Fibroblast of skin of scalp (primary cell): ENCODE measurements around the gene SLC2A3. TPM values are rescaled to one million over a fixed set of nuclear protein-coding genes. Genes with fewer than 3 reads are reported as not detected.
A peak's percentile ranks its signal among the peaks of the same experiment; 100 is the strongest.
"Not testable (repeated sequence)": the region's sequence is repeated elsewhere in the genome, so short reads cannot be mapped to it uniquely, and the experiment has no call there.

Experiments
- DNase-seq: peaks from one replicate; pipeline ENCODE4 v3.0.0-alpha.2; 2013
- polyA plus RNA-seq, 2 experiments: library from polyadenylated mRNA; unstranded; fragments of 120-200 nt; gene quantifications; one replicate each; pipeline ENCODE4 v1.2.1, GENCODE V29; 2013; ENCODE audit not compliant: insufficient read length in 2 of 2

SLC2A3 gene
- 51.0 TPM for polyA plus RNA-seq (2013, experiment 1 of 2; ENCODE audit: insufficient read length)
- polyA plus RNA-seq (2013, experiment 2 of 2; ENCODE audit: insufficient read length), result 50.5 TPM

GRCh38 chr12:7935590-7936581 lies at the start of gene SLC2A3:
SLC2A3 (minus strand) TSS chr12:7936187; CDS start chr12:7936034, 153 bp downstream.
- peak; percentile 97 for DNase-seq

GRCh38 chr12:7984900-7985299 lies 48.9 kb upstream of the SLC2A3 start:
- DNase-seq, result no peak

GRCh38 chr12:7983460-7983859 lies 47.5 kb upstream of the SLC2A3 start:
- not testable (repeated sequence) for DNase-seq

- not testable (repeated sequence) for DNase-seq
Measured at GRCh38 chr12:7983019-7983418, 47.0 kb upstream of the SLC2A3 start.

GRCh38 chr12:7982332-7982735 lies 46.3 kb upstream of the SLC2A3 start:
- not testable (repeated sequence) for DNase-seq

GRCh38 chr12:7981446-7981845 lies 45.5 kb upstream of the SLC2A3 start:
- DNase-seq, result no peak

- not testable (repeated sequence) for DNase-seq
Measured at GRCh38 chr12:7977351-7978124, 41.6 kb upstream of the SLC2A3 start.

- no peak for DNase-seq
Measured at GRCh38 chr12:7973457-7973825, 37.5 kb upstream of the SLC2A3 start.

- DNase-seq, result no peak
Measured at GRCh38 chr12:7972734-7973456, 36.9 kb upstream of the SLC2A3 start.

GRCh38 chr12:7972269-7972668 lies 36.3 kb upstream of the SLC2A3 start:
- DNase-seq, result not testable (repeated sequence)

- DNase-seq, result not testable (repeated sequence)
Measured at GRCh38 chr12:7971765-7972164, 35.8 kb upstream of the SLC2A3 start.

- peak; percentile 99 for DNase-seq
Measured at GRCh38 chr12:7970475-7971252, 34.7 kb upstream of the SLC2A3 start.

GRCh38 chr12:7966563-7966962 lies 30.6 kb upstream of the SLC2A3 start:
- DNase-seq, result no peak

- not testable (repeated sequence) for DNase-seq
Measured at GRCh38 chr12:7964669-7965068, 28.7 kb upstream of the SLC2A3 start.

GRCh38 chr12:7961395-7962178 lies 25.6 kb upstream of the SLC2A3 start:
- no peak for DNase-seq

GRCh38 chr12:7959701-7960121 lies 23.7 kb upstream of the SLC2A3 start:
- DNase-seq, result no peak

GRCh38 chr12:7959278-7959677 lies 23.3 kb upstream of the SLC2A3 start:
- DNase-seq, result no peak

- not testable (repeated sequence) for DNase-seq
Measured at GRCh38 chr12:7954877-7955276, 18.9 kb upstream of the SLC2A3 start.

GRCh38 chr12:7954418-7954817 lies 18.4 kb upstream of the SLC2A3 start:
- DNase-seq, result not testable (repeated sequence)

- DNase-seq, result not testable (repeated sequence)
Measured at GRCh38 chr12:7953912-7954311, 17.9 kb upstream of the SLC2A3 start.

GRCh38 chr12:7951671-7952070 lies 15.7 kb upstream of the SLC2A3 start:
- no peak for DNase-seq
